Measurements from ENCODE around the gene FHDC1.

FHDC1 gene

GRCh38 chr4:153024466-153024865 lies 88.3 kb downstream of the FHDC1 start:
- H3K4me3 ChIP-seq (replicated peaks; ENCODE audit: low read depth, low read length): no peak overlapping the region
- DNase-seq (ENCODE audit: extremely low read depth, low read depth): no peak
- no peak for TF ChIP-seq CTCF (IDR thresholded peaks at IDR 0.05; ENCODE audit: low read depth, low read length, missing control alignments)

GRCh38 chr4:153025406-153025805 lies 89.3 kb downstream of the FHDC1 start:
- H3K4me3 ChIP-seq (replicated peaks; ENCODE audit: low read depth, low read length): no peak overlapping the region

GRCh38 chr4:153026591-153027346 lies 90.6 kb downstream of the FHDC1 start:
- no peak for DNase-seq (ENCODE audit: extremely low read depth, low read depth)
- no peak overlapping the region for H3K4me3 ChIP-seq (replicated peaks; ENCODE audit: low read depth, low read length)
- TF ChIP-seq CTCF (IDR thresholded peaks at IDR 0.05; ENCODE audit: low read depth, low read length, missing control alignments): no peak

More at GRCh38 chr4:153025406-153025805, 89.3 kb downstream of the FHDC1 start:
- no peak for TF ChIP-seq CTCF (IDR thresholded peaks at IDR 0.05; ENCODE audit: low read depth, low read length, missing control alignments)
- no peak for DNase-seq (ENCODE audit: extremely low read depth, low read depth)

GRCh38 chr4:153027866-153028265 lies 91.7 kb downstream of the FHDC1 start:
- no peak overlapping the region for H3K4me3 ChIP-seq (replicated peaks; ENCODE audit: low read depth, low read length)
- TF ChIP-seq CTCF (IDR thresholded peaks at IDR 0.05; ENCODE audit: low read depth, low read length, missing control alignments): no peak
- DNase-seq (ENCODE audit: extremely low read depth, low read depth): no peak

GRCh38 chr4:153028535-153028934 lies 92.4 kb downstream of the FHDC1 start:
- TF ChIP-seq CTCF (IDR thresholded peaks at IDR 0.05; ENCODE audit: low read depth, low read length, missing control alignments): no peak
- no peak overlapping the region for H3K4me3 ChIP-seq (replicated peaks; ENCODE audit: low read depth, low read length)
- no peak for DNase-seq (ENCODE audit: extremely low read depth, low read depth)

All from HFF-Myc (cell line).